GM19452 (cell line): Measurements from ENCODE around the gene TNRC6C.
"Not testable (repeated sequence)": the region's sequence is repeated elsewhere in the genome, so short reads cannot be mapped to it uniquely, and the experiment has no call there.

Experiments
- ATAC-seq: cut with Tn5 transposase; IDR thresholded peaks from one replicate; pipeline ENCODE4 v1.9.1; 2021; ENCODE audit not compliant: unreplicated experiment

Gene TNRC6C

DNA sequence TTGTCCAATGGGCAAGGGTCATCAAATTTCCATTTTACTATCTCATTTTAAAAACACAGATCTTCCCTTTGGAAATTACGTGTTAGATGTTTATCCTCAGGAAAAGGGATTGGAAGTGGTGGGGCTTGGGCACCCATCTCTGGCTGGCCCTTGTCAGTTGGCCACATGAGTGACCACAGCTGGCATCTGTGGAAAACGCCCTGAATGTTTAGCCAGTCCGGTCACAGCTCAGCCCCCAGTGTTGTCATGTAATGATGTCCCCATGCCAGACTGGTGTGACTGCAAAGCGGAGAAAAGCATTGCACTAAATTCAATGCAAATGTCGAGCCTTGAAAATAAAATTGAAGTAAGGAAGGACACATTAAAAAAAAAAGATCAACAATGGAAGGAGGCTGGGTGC lies 117.0 kb downstream of the TNRC6C start:
- ATAC-seq = no peak

DNA sequence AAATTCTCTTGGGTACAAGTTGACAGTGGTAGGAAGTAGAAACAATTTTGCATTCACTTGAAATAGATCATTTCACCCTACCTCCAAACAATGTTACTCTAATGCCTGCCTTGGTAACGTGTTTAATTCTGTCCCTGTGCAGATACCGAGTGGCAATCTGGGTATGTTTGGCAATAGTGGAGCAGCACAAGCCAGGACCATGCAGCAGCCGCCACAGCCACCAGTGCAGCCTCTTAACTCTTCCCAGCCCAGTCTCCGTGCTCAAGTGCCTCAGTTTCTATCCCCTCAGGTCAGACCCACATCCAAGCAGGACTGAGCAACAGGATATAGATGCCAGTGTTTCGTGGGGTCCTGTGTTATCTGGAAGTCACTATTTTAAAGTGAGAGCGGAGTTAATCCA lies 120.8 kb downstream of the TNRC6C start:
- no peak for ATAC-seq

DNA sequence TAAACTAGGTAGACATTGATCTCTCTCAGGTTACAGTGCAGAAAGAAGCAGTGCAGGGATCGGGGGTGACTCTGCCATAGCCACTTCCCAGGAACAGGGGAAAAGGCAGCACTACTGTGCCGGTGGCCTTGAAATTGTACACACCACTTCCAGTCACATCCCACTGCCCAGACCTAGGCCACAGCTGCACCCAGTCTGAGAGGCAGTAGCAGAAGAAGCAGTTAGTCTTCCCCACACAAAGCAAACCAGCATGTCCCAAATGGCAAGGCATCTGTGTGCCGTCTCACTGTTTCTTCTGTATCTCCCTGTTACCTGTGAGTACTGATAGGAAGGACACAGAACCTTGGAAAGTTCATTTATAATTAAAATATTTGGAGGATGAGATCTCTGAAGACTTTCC lies 123.0 kb downstream of the TNRC6C start:
- ATAC-seq = no peak

DNA sequence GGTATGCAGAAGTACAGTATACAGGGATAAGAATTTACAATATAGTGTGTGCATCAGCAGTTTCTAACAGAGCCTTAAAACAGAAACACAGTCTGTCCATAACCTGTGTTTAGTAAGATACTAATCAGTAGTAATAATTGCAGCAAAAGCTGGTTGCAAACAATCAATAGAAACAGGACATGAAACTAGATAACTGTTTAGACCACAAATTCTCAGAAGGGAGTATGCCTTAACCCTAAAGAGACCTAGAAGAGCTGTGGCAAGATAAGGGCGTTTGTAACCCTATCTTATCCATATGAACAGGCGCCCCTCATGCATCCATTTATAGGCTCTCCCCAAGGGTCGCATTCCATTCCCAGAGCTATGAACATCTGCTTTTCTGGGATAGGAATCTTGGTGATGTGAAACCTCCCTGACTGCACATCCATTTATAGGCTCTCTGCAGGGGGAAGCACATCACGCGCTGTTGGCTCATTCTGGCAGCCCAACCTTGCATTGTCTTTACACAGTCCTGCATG lies 123.9 kb downstream of the TNRC6C start:
- not testable (repeated sequence) for ATAC-seq

DNA sequence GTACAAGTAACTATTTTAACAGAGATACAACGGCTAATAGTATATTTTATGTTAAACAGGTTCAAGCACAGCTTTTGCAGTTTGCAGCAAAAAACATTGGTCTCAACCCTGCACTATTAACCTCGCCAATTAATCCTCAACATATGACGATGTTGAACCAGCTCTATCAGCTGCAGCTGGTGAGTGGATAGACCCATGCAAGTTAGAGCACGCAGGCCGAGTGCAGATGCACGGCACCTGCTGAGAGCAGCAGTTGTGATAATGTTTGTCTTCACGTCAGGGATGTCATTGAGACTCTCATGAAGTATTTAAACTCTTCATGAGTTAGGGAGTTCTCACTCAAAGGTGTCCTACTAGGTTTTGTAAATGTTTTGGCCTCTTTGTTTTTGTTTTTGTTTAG lies 124.5 kb downstream of the TNRC6C start:
- ATAC-seq = no peak

DNA sequence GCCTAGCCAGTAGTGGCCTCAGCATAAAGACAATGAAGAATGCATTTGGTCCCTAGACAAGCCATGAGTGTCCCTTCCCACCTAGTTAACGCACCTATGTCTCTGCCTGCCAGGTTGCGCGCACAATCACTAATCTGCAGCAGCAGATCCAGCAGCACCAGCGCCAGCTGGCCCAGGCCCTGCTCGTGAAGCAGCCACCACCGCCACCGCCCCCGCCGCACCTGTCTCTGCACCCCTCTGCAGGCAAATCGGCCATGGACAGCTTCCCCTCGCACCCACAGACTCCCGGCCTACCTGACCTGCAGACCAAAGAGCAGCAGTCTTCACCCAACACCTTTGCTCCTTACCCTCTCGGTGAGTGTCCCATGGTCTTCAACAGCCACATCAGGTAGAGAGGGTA lies 128.2 kb downstream of the TNRC6C start:
- ATAC-seq = no peak

DNA sequence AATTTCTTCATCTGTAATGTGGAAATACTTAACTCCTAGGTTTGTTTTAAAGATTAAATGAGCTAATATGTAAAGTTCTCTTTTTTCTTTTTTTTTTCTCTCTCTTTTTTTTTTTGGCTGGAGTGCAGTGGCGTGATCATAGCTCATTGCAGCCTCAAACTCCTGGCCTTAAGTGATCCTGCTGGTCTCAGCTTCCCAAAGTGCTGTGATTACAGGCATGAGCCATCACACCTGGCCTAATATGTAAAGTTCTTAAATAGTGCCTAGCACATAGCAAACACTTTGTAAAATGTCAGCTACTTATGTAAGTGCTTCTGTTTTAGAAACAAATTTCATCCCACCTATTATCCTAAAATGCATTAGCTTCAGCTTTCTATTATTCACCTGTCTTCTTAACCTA lies 130.0 kb downstream of the TNRC6C start:
- ATAC-seq = no peak

DNA sequence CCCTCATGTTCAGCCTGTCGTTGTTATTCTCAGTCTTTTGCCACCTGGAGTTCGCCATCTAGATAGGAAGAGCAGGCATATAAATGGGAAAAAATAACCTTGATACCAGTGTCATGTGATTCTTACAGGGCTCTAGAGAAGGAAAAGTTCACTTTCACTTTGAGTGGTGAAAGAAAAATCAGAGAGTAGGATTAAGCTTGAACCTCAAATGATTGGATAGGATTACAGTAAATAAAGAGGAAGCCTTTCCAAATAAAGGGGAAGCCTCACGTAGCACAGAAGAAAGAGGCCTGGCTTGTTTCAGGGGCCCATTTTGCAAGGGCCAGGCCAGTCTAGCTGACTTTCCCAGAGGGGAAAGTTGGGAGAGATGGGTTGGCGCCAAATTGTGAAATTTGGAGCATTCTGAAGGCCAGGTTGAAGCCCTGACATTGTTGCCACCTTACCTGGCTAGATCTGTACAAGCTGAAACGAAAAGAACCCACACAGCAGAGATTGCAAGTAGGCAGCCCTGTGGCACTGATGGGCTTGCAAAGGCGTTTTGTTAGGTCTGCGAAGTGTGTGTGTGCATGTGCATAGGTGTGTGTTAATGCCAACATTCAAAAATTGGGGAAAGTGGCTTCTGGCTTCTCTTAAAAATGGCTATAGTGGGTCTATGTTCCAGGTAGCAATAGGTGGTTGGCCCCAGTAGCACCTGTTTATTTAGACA lies 131.2 kb downstream of the TNRC6C start:
- ATAC-seq = no peak

DNA sequence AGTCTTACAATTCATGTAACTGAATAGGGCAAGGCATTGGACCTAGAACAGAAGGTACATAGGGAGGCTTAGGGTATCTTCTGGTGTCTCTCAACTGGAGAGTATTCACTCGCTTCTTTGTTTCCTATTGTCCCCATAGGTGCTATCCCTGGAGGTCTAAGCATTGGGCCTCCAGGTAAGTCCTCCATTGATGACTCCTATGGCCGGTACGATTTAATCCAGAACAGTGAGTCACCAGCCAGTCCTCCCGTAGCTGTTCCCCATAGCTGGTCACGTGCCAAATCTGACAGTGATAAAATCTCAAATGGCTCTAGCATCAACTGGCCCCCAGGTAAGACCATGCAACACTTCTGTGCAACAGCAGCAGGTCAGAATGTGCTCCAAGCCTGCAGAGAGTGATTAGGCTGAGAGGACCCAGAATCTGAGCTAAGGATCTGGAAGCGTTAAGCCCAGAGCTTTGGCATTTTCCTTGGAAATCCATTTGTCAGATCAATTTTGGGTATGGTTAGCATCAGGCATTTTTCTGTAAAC lies 134.4 kb downstream of the TNRC6C start:
- no peak for ATAC-seq

DNA sequence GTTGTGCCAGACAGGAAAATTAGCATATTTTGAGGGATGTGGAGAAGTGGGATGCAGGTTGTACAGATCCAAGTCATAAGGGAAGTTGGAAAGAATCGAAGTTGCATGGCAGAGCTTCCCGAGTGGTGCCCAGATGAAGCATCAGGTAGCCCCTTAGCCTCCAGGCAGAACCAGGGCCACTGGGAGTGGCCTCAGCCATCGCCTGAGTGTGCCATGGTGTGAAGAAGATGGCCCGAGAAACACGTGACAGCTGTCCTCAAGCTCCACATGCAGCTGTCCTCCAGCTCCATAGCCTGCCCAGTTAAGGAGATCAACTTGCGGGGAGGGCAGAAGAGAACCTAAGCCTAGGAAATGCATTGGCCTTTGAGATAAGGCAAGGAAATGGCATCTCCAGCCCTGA lies 136.5 kb downstream of the TNRC6C start:
- no peak for ATAC-seq

DNA sequence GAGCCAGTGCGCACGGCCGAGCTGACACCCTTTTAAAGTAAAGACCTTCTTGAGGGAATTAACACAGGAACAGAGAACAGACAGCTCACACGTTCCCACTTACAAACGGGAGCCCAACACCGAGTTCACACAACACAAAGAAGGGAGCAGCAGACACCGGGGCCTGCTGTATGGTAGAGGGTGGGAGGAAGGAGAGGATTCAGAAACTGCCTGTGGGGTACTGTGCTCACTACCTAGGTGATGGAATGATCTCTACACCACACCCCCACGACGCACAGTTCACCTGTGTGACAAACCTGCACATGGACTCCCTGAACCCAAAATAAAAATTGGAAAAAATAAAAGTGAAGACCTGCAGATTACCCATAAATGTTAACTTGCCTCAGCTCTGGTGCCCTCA lies 137.6 kb downstream of the TNRC6C start:
- ATAC-seq = no peak

DNA sequence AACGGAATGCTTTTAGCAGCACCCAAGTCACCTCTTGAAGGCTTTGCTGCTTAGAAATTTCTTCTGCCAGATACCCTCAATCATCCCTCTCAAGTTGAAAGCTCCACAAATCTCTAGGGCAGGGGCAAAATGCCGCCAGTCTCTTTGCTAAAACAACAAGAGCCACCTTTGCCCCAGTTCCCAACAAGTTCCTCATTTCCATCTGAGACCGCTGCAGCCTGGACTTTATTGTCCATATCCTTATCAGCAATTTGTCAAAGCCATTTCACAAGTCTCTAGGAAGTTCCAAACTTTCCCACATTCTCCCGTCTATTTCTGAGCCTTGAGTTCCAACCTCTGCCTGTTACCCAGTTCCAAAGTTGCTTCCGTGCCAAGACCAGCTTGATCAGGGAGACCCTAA lies 142.6 kb downstream of the TNRC6C start:
- ATAC-seq = no peak

DNA sequence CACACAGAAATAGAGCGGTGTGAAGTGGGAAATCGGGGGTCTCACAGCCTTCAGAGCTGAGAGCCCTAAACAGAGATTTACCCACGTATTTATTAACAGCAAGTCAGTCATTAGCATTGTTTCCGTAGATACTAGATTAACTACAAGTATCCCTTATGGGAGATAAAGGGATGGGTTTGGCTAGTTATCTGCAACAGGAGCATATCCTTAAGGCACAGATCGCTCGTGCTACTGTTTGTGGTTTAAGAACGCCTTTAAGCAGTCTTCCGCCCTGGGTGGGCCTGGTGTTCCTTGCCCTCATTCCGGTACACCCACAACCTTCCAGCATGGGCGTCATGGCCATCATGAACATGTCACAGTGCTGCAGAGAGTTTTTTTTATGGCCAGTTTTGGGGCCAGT lies 143.0 kb downstream of the TNRC6C start:
- ATAC-seq = no peak

DNA sequence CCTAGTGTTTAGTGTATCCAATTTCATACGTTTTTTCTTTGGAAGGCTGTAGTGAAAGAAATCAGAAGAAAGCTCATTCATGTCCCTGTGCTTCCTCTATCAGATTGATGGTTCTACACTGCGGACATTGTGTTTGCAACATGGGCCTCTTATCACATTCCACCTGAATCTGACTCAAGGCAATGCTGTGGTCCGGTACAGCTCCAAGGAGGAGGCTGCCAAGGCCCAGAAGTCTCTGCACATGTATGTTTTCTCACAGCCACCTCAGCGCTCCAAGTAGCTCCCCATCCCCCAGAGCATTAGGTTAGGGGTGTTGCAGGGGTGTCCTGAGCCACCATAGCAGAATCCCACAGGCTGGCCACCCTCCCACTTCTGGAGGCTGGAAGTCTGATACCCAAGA lies 144.8 kb downstream of the TNRC6C start:
- ATAC-seq = no peak

DNA sequence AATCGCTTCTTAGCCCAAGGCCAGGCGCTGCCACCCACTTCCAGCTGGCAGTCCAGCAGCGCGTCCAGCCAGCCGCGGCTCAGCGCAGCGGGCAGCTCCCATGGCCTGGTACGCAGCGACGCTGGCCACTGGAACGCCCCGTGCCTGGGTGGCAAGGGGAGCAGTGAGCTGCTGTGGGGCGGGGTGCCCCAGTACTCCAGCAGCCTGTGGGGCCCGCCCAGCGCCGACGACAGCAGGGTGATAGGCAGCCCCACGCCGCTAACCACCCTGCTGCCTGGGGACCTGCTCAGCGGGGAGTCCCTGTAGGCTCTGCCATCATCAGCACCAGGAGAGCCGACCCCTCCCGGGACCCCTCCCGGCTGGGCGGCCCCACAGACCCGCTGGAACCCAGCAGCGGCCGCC lies 146.0 kb downstream of the TNRC6C start:
- ATAC-seq = no peak

DNA sequence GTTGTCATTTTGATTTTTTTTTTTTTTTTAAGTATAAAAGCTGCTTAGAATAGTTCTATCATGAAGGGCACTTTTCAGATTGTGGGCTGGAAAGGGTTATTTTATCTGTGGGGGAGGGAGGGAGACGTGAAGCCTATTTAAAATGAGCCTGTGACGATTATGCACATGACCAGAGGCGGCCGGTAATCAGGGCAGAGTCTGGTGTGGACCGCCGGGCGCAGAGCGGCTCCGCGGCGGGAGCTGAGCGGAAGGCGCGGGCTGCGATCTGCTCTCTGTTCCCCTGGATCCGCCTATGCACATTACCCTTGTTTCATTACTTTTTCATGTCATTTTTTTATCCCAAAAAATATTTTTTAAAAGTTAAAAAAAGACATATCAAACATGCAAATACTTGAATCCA lies 146.6 kb downstream of the TNRC6C start:
- ATAC-seq = no peak

DNA sequence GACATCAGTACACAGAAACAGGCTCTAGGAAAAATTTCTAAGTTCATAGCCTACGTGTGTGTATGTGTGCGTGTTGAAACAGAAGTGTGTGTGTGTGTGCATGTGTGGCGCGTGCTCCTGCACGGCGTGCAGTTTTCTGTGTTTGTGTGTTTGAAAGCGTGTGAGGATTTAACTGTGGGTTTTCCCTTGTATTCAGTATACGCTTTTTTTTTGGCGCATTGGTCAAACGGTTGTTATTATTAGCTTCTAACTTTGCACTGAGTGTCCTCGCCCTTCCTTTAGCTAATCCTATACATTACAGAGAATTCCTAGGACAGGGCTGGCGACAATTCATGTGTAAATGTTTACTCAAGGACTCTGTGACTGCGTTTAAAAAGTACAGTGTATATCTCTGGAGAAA lies 147.0 kb downstream of the TNRC6C start:
- no peak for ATAC-seq

DNA sequence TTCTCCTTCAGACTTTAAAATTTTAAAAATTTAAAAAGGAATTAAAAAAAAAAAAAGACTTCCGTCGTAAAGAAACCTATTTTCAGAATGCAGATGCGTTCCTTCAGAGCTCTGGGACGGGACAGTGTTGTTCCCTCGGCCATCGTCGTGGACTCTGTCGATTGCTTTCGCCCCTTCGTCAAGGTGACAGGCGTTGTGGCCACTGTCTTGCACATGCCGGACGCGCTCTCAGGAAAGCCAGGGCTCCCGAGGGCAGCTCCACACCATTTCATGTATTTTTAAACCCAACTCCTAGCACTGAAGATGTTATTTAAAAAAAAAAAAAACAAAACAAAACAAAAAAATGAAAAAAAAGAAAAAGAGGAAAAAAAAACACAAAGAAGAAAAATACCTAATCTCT lies 147.7 kb downstream of the TNRC6C start:
- ATAC-seq = no peak

DNA sequence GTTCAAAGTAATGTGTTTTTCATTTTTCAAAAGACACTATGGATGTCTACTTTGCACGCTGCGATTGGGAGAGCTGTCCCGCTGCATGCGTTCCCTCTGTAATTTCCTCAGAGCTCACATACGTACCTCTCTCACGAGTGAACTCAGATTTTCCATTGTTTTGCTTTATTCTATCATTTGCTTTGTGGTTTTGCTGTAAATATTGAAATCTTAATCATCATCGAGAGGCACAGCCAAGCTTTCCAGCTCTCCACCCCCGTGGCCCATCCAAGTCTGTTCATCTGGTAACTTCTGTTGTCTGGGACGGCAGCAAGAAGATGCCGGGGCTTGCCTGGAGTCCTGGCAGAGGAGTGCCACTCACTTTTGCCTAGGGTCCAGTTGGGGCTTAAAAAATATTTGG lies 149.0 kb downstream of the TNRC6C start:
- no peak for ATAC-seq

DNA sequence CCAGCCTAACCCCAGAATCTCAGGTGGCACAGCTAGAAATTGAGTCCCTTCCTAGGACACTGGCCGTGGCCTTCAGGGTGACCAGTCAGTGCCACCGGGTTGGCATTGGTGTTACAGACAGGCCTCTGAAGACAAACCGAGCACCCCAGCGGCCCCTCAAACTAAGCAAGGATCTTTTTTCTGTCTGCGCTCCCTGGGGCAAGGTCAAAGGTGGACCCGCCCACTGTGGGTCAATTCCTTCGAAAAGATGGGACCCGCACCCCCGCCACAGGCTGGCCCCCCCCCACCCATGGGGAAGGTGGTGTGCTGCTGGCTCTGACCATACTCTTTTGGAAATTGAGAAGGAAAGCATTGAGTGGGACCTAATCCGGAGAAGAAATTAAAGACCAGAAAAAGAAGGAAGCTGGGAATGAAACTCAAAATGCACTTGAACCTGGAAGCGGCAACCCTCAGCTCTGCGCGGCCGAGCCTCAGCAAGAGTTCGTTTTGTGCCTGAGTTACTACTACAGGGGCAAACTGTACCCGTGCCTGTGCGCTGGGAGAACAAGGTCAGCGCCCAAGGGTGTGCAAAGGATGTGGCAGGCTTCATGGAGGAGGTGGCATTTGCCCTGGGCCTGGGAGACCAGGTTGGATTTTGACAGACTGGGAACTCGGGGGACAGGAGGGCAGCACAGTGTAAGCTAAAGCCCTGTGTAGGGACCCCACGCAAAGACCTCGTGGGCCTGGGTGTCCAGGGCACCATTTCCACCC lies 149.6 kb downstream of the TNRC6C start:
- no peak for ATAC-seq

DNA sequence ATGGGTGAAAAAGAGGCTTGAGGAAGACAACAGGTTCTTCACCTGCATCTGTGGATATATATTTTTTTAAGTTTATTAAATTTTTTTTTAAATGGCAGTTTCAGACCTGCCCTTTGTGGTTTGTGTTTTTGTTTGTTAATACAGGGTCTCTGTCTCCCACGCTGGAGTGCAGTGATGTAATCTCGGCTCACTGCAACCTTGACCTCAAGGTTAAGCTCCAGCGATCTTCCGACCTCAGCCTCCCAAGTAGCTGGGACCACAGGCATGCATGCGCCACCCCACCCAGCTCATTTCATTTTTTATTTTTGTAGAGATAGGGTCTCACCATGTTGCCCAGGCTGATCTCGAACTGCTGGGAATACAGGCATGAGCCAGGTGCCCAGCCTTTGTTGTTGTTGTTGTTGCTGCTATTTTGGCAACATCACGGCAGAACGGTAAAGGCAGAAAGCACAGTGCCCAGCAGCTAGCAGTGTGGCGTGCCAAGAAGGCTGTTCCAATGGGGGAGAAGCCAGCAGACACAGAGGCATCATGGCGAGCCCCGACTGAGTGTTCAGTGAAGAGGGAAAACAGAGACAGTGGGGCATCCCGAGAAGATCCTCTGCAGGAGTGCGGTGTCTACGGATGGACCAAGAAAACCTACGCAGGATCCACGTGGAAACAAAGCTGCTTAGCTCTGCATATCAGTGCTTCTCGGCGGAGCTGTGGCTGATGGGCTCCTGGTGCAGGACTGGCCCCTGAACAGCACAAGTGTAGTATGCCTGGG lies 150.4 kb downstream of the TNRC6C start:
- ATAC-seq = no peak

DNA sequence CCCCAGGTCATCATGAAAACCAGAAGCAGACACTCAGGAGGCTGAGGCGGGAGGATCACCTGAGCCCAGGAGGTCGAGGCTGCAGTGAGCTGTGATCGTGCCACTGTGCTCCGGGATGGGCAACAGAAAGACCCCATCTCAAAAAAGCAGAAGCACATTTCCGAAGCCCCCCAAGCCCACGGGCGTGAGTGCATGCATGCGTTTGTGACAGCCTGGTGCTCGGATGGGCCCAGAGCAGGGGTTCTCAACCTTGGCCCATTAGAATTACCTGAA lies 150.9 kb downstream of the TNRC6C start:
- ATAC-seq = no peak
